Mucosa of descending colon (tissue), 3 donors: ENCODE results near the gene OSBPL6. TPM values are rescaled to one million over a fixed set of nuclear protein-coding genes. Genes with fewer than 3 reads are reported as not detected.
A peak's percentile ranks its signal among the peaks of the same experiment; 100 is the strongest.
"Not testable (repeated sequence)": the region's sequence is repeated elsewhere in the genome, so short reads cannot be mapped to it uniquely, and the experiment has no call there.

ENCODE experiments used
- ATAC-seq: fragments of 200-7000 bp; cut with Tn5 transposase; one replicate; pipeline ENCODE4 v1.9.1; 2020; ENCODE audit warnings: mild to moderate bottlenecking, moderate library complexity
- DNase-seq, 3 donors: peaks; one replicate each; pipeline ENCODE4 v3.0.0-alpha.2; 2020
- H3K36me3 ChIP-seq: fragments of 200-600 bp; one replicate; pipeline ENCODE4 v1.8.0; 2021; ENCODE audit warnings: low read depth, mild to moderate bottlenecking
- H3K4me1 ChIP-seq: fragments of 200-600 bp; one replicate; pipeline ENCODE4 v1.8.0; 2021; ENCODE audit warnings: low read depth, mild to moderate bottlenecking
- H3K4me3 ChIP-seq: fragments of 200-600 bp; one replicate; pipeline ENCODE4 v1.8.0; 2021; ENCODE audit warnings: mild to moderate bottlenecking
- H3K9me3 ChIP-seq: fragments of 200-600 bp; one replicate; pipeline ENCODE4 v1.8.0; 2021; ENCODE audit warnings: mild to moderate bottlenecking
- CTCF ChIP-seq: fragments of 200-600 bp; IDR thresholded peaks from one replicate; pipeline ENCODE4 v1.8.0; 2022; ENCODE audit warnings: antibody characterized with exemption, mild to moderate bottlenecking
- intact Hi-C, 2 donors: fragments of 100-400 bp; cut with DNase I in 1 of 2; cut with micrococcal nuclease in 1 of 2; formaldehyde crosslinking; loops; one replicate each; pipeline versions ENCODE4 v1.11.0 to v1.11.1; 2022; cut with DNase I, micrococcal nuclease
- total RNA-seq, 3 donors: library from RNA; stranded (reverse); fragmentation: NEBNext Ultra II Directional in 2 of 3; extraction: Animal tissue kit (Norgen Biotek cat#: 25700) in 2 of 3; gene quantifications; one replicate each; pipeline versions ENCODE4 v1.2.1 to v1.2.4, GENCODE V29; 2021 to 2023
- donor health status: DM: no; HTN: no; CAD: no; lungs with moderate emphysema.
- donor health status: DM: no; HTN: no; CAD: no.
- donor health status: DM: no; HTN: yes; CAD: no.

OSBPL6 gene
- total RNA-seq, 3 donors from 2014 or later = 1.3 to 2.7 (median 1.5) TPM

- ATAC-seq = peak; percentile 94
Measured at GRCh38 chr2:178317811-178318210, 123.5 kb downstream of the OSBPL6 start.

GRCh38 chr2:178320011-178320585 lies 125.8 kb downstream of the OSBPL6 start:
- DNase-seq (no peak), ATAC-seq (no peak)
- Histone ChIP-seq H3K4me1 (no peaks in the 10 kb centered on the region), H3K36me3 (no peaks in the 10 kb centered on the region), H3K4me3 (no peak overlapping the region), H3K9me3 (no peaks in the 10 kb centered on the region)
- intact Hi-C loops = no loop called here
- no peak for TF ChIP-seq CTCF

More at GRCh38 chr2:178317811-178318210, 123.5 kb downstream of the OSBPL6 start:
- Histone ChIP-seq H3K4me1 (no peaks in the 10 kb centered on the region), H3K4me3 (no peak overlapping the region), H3K36me3 (no peaks in the 10 kb centered on the region), H3K9me3 (no peaks in the 10 kb centered on the region)
- DNase-seq = no peak
- intact Hi-C loops = no loop called here
- TF ChIP-seq CTCF = no peak

- no peak for DNase-seq
- TF ChIP-seq CTCF = no peak
- intact Hi-C loops = no loop called here
- H3K4me3 ChIP-seq = no peak overlapping the region
- H3K4me1 ChIP-seq = no peaks in the 10 kb centered on the region
- H3K36me3 ChIP-seq = no peaks in the 10 kb centered on the region
- no peak for ATAC-seq
- no peaks in the 10 kb centered on the region for H3K9me3 ChIP-seq
Measured at GRCh38 chr2:178322068-178322467, 127.8 kb downstream of the OSBPL6 start.

- H3K4me1 ChIP-seq, H3K36me3 ChIP-seq, H3K4me3 ChIP-seq, ATAC-seq, H3K9me3 ChIP-seq, intact Hi-C loops, DNase-seq: not testable (repeated sequence)
Measured at GRCh38 chr2:178323331-178323730, 129.0 kb downstream of the OSBPL6 start.

- TF ChIP-seq CTCF = no peak
- ATAC-seq = no peak
- DNase-seq = no peak
- Histone ChIP-seq H3K4me1 (no peaks in the 10 kb centered on the region), H3K4me3 (no peak overlapping the region), H3K9me3 (no peaks in the 10 kb centered on the region), H3K36me3 (no peaks in the 10 kb centered on the region)
- intact Hi-C loops = no loop called here
Measured at GRCh38 chr2:178324077-178324476, 129.8 kb downstream of the OSBPL6 start.

- ATAC-seq = peak; percentile 54
Measured at GRCh38 chr2:178325268-178325667, 131.0 kb downstream of the OSBPL6 start.

More at GRCh38 chr2:178325268-178325667, 131.0 kb downstream of the OSBPL6 start:
- no peak for DNase-seq
- H3K4me1 ChIP-seq = no peaks in the 10 kb centered on the region
- TF ChIP-seq CTCF = no peak
- no peaks in the 10 kb centered on the region for H3K9me3 ChIP-seq
- no peaks in the 10 kb centered on the region for H3K36me3 ChIP-seq
- H3K4me3 ChIP-seq = no peak overlapping the region
- intact Hi-C loops = no loop called here
